Dermis blood vessel endothelial cell (primary cell): Measurements from ENCODE around the gene UCHL5. TPM values are rescaled to one million over a fixed set of nuclear protein-coding genes. Genes with fewer than 3 reads are reported as not detected.

Experiments used
- DNase-seq: peaks from one replicate; pipeline ENCODE4 v3.0.0; 2010
- total RNA-seq: library from RNA; depleted of rRNA; stranded (reverse); fragments of >200 nt; gene quantifications from 2 replicates; pipeline ENCODE4 v1.2.3, GENCODE V29; 2014

UCHL5 gene
- total RNA-seq, 1 donor from 2014 or later, result 21.8 TPM

DNA sequence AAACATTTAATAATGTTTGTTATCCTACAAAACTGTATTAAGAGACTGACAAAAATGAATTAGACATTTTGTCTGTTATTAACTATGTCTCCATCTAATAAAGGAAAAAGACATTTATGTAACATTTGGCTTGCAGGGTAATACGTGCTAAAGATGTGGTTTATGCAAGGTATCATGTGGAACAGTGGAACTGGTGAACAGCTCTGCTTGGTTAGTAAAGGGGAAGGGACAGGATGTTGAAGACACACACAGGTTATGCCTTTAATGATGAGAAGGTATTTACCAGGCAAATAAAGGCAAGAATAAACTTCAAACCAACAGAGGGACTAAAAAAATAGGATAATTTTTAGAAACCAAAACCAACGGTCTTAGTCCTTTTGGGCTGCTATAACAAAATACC, 93.1 kb downstream of the UCHL5 start:
- no peak for DNase-seq

DNA sequence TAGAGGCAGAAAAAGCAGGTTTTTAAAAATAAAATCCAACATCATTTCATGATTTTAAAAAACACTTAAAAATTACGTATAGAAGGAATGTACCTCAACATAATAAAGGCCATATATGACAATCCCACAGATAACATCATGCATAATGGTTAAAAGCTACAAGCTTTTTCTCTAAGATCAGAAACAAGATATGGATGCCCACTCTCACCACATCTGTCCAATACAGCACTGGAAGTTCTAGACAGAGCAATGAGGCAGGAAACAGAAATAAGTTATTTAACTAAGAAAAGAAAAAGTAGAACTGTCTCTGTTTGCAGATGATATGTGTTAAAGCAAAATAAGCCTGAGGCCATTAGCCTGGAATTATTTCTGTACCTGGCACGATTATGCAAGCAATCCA, 96.3 kb downstream of the UCHL5 start:
- no peak for DNase-seq

Other genes with a start within 250 kb of the UCHL5 start
- 166 and 175 TPM in 2 replicates for gene RO60, start 252 bp upstream of the UCHL5 start, total RNA-seq
- 13.2 and 14.1 TPM in 2 replicates for gene GLRX2, start 46.1 kb upstream of the UCHL5 start, total RNA-seq
- 22.6 and 32.4 TPM in 2 replicates for gene CDC73, start 62.7 kb upstream of the UCHL5 start, total RNA-seq
- 2.9 and 4.4 TPM in 2 replicates for gene B3GALT2, start 127.3 kb upstream of the UCHL5 start, total RNA-seq